DND-41 (cell line): ENCODE results near the gene HLA-C.

Experiments used
- CTCF ChIP-seq: IDR thresholded peaks from 2 replicates; pipeline ENCODE4 v1.5.1; 2012; ENCODE audit warnings: borderline replicate concordance, low read length, moderate library complexity, mild to moderate bottlenecking; ENCODE audit not compliant: poor library complexity, severe bottlenecking; ENCODE audit errors: extremely low read depth
- EZH2 ChIP-seq: IDR thresholded peaks from 3 replicates; pipeline ENCODE4 v1.6.1; 2012; ENCODE audit warnings: borderline replicate concordance, low read depth, mild to moderate bottlenecking, moderate library complexity, low read length, inconsistent platforms; ENCODE audit not compliant: severe bottlenecking

DNA sequence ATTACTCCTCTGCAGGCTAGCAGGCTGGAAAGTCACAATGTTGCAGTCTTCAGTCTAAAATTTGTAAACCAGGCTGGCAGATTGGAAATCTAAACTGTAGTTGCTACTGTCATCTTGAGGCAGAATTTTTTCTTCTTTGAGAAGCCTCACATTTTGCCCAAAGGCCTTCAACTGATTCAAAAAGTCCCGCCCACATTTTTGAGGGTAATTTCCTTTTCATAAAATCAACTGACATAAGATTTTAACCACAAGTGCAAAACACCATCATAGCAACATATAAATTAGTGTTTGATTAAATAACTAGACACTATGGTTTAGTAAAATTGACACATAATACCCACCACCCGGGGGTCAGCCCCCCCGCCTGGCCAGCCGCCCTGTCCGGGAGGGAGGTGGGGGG lies 28.4 kb downstream of the HLA-C start:
- TF ChIP-seq CTCF (no peak), EZH2 (no peak)
